Stimulated activated CD4-positive, alpha-beta T cell treated with anti-CD3 and anti-CD28 coated beads, TNF-alpha, amount 100 ng/mL, for 4 hours (primary cell): ENCODE data around the gene PEPD.

Experiments
- DNase-seq, 3 experiments: peaks; one replicate each; pipeline ENCODE4 v3.0.0-alpha.2; 2020; ENCODE audit warnings: low read depth in 3 of 3

PEPD gene

DNA sequence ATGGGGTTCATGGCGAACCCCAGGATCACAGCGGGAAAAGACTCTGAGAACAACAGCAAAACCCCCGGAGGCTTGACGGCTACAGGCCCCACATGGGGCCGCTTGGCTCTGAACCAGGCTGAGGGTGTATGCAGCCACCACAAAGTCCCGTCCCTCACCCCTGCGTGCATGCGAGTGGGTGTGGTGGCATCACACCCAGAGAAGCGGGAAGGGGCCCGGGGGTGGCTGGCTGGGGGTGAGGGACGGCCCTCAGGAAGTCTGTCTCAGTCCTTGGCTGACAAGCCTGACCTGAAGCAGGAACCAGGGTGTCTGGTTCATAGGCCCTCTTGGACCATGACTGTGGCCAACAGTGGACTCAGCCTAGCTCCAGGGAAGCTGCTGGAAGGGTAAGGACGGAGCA is 113.9 kb downstream of the PEPD start:
- DNase-seq, result no peak

DNA sequence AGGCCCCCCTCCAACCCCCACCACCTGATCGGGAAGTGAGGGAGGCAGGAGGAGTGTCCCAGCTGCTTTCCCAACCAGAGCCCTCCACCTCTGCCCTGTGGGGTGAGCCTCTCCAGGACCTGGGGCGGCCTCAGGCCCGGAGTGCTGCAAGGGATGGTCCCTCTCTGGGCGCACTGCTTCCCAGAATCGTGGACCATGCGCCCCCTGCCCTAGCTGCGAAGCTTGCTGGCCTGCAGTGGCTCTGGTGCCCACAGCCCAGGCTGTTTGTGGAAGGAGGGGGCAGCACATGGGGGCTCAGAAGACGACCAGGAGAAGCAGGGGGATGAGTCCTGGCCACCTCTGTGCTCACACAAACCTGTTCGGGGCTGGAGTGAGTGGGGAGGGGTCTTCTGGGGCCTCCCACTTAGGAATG is 114.4 kb downstream of the PEPD start:
- DNase-seq, result no peak

- peak; percentile 56 to 61 (median 60) for DNase-seq
These were observed 115.0 kb downstream of the PEPD start for GRCh38 chr19:33406521-33407139.

DNA sequence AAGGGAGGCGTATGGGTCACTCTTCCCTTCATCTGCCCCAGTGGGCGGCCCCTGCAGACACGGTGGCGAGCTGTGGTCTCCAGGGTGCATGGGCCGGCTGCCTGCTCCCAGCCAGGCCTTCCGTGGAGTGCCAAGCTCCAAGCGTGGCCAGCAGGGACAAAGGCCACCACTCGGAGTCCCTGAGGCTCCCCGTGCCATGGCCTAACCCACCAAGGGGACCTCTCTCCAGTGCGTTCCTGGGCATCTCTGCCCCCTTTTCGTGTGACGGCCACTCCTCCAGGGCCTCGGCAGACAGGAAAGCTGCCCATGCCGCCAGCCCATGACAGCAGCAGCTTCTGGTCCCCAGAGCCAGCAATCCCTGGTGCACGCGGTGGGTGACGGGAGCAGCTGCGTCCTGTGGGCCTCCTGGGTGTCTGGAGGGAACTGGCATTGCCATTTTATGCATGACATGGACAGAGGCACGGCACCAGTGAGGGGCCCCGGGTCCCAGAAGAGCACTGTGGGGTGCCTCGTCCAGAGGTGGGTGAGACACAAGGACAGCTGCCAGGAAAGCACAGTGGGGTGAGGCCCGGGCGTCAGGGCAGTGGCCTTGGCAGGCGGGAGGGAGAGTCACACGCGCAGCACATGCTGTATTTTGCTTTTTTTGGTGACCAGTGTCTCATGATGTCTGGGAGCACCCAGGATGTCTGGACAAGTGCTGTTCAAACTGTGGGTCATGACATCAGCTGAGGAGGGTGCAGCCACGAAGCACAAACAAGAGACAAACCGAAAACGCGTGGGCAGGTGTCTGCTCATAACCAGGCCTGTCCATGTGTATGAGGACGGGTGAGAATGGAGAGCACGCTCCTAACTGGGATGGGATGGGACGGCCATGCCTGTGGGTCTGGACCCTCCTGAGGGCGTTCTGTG is 115.8 kb downstream of the PEPD start:
- no peak for DNase-seq

- no peak for DNase-seq
These were observed 116.4 kb downstream of the PEPD start for GRCh38 chr19:33405254-33405552.

DNA sequence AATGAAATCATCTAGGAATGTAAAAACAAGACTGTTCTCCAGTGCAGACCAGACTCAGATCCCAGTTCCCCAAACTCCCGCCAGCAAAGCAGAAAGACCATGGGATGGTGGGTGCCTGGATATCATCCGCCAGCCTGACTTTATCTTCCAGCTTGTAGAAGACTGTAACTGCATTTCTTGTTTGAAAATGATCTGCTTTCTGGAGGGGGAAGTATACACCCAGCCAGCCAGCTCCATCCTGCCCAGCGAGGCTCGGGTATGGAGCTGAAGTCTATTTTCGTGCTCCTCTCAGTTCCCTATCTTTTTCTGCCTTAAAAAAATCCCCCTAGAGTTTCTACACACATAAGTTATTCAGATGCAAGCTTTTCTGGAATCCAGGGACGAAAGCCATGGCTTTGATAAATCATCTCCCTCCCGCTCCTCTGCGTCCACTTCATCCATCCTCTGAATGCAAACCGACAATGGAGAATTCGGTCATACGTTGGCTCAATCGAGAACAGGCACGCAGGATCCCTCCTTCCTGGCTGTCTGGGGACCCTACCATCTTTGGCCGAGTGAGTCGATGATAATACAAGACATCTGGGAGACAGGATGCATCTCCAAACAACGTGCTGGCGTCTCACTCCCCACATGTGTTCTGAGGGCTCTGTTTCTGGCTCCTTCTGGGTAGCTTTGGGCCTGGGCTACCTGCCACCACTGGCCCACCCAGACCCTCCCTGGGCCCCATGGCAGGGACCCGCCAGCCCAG is 116.9 kb downstream of the PEPD start:
- DNase-seq, result no peak

- DNase-seq, result no peak
These were observed 117.7 kb downstream of the PEPD start for GRCh38 chr19:33403973-33404304.

DNA sequence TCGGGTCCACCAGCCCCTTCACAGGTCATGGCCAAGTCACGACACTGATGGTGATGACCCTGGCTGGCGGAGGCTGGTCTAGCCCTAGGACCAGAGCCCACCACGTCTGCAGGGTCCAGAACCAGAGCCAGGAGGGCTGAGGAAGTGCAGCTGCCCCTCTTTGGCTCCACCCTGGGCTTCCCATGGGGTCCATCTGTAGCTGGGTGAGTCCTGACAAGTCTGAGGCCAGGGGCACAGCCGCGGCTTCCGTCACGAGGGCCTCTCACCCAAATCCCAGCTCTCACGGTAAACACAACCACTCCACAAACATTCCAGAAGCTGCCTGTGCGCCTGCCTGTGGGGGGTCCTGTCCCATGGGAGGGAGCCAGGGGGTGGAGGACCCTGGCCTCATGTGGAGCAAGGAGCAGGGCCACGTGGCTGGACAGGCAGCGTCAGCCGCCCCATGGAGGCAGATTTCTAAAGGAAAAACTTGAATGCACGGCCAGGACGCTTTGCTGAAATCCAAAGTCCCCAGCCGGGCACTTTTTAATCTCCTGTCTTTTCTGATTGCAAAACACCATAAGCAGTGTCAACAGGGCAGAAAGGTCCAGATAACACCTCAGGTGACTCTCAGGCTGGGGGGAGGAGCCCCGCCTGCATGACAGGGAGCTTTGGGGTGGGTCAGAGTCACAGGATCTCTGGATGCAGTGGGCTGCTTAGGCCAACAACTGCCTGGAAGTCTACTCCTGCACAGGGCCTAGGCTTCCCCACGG is 118.2 kb downstream of the PEPD start:
- no peak for DNase-seq

DNA sequence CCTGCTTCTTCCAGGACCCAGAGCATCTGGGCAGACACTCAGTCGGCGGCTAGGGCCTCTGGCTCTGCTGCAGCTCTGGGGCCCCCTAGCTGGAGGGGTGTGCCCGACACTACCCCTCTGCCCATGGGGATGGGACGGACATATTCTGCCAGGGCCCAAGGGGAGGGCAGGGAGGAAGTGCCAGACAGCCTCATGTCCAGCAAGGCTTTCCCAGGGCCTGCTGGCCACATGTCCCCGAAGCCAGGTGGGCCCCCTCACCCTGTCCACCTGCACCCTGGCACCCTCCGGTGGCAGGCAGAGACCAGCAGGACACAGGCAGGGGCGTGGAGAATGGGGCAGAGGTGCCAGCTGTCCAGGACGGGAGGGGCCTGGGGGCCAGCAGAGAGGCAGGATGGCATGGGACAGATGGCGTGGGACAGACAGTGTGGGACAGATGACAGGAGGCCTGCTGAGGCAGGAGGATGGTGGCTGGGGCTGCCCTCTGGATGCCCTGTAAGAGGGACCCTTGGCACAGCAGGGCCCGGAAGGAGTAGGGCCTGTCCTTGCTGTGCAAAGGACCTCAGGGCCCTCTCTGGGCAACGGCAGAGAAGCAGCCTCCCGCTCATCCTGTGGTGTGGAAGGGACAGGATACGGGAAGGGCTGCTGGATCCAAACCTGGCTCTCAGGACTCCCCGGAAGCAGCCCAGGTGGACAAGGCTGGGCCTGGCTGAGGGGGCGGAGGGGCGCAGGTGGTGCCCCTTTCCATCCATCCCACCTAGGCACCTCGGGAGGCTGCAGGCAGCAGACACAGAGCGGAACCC is 119.0 kb downstream of the PEPD start:
- DNase-seq, result no peak

DNA sequence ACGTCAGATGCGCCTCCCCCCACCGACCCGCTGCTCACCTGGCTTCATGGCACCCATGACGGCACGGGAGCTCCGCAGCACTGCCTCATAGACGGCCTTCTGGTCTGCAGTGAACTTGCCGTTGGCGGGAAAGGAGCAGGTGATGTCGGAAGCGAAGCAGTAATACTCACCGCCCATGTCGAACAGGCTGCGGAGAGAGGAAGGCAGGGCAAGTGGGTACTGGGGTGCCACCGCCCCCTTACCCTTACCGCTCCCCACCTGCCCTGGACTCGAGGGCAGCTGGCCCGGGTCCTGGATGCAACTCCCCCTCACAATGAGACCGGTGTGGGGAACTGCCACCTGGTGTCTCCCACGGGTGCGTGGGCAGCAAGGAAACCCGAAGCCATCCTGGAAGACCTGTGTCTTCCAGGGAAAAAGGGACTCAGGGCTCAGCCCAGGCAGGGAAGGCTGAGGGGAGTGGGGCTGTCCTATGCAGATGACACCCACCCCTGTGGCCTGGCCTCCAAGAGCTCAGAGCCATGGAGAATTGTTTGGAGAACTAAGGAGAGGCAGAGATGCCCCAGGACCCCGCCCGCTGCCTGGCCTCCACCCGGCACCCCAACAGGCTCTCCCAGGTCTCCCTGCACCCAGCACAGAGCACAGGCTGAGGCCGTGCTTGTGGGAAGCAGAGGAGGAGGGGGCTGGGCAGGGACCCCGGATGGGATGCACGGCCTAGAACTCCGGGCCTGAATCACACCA is 119.7 kb downstream of the PEPD start:
- no peak for DNase-seq

- DNase-seq, result no peak
These were observed 120.5 kb downstream of the PEPD start for GRCh38 chr19:33400856-33401682.

- no peak for DNase-seq
These were observed 121.6 kb downstream of the PEPD start for GRCh38 chr19:33399745-33400681.

DNA sequence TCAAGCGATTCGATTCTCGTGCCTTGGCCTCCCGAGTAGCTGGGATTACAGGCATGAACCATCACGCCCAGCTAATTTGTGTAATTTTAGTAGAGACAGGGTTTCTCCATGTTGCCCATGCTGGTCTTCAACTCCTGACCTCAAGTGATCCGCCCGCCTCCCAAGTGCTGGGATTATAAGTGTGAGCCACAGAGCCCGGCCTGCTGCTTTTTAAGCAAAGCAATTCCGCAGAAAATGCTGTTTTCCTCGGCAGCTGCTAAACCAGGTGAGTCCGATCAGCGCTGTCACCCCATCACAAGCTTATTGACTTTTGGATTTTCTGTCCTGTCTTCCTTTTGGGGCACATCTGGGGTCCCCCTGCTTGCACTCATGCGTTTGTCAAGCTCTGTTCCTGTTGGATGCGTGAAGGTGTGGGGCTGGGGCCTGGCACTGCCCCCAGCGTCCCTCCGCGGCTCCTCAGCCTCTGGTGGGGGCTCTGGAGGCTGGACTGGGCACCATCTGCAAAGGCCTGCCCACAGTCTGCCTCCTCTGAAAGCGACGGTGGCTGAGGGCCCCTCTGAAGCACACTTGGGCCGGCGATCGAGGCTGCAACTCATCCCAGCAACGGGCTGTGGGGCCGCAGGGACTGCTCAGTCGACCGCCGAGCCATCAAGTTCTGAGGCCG is 122.4 kb downstream of the PEPD start:
- DNase-seq, result no peak

- DNase-seq, result no peak
These were observed 123.1 kb downstream of the PEPD start for GRCh38 chr19:33398361-33399060.

DNA sequence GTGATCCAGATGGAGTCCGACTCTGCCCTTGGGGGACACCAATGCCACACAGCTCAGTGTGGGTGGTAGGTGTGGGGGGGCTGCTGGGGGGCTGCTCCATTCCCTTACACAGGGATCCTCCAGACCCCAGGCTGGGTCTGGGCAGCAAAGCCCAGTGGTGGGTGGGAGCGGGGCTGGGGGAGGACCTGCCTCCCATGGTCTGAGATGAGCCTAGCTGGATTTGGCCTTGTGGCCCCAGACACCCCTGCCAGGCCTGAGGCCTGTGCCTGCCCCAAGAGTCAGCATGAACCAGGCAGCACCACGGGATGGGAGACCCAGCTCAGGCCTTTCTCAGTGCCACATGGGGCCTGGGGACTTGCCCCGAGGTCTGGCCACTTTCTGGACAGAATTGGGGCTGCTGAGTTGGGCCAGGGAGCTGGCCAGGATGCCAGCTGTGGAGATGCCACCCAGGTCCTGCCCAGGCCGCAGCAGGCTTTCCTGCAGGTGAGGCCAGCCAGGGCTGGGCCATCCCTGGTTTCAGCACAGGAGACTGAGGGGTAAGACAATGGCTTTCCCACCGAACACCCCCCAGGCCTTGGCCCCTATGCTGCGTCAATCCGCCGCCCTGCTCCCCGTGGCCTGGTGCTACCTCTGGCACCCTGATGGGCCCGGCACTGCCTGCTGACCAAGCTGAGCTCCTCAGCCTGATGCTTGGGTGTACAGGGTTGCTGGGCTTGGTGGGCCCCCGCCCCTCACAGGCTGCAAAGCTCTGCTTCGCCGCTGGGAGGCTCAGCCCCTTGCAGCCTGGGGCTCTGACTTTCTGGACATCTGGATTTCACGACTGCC is 123.8 kb downstream of the PEPD start:
- no peak for DNase-seq

- no peak for DNase-seq
These were observed 124.7 kb downstream of the PEPD start for GRCh38 chr19:33396701-33397535.
